Measurements from ENCODE around the gene TMEM255B. TPM values are rescaled to one million over a fixed set of nuclear protein-coding genes. Genes with fewer than 3 reads are reported as not detected.

TMEM255B gene
- polyA plus RNA-seq, 3 donors, result 4.6 to 7.0 (median 4.8) TPM

DNA sequence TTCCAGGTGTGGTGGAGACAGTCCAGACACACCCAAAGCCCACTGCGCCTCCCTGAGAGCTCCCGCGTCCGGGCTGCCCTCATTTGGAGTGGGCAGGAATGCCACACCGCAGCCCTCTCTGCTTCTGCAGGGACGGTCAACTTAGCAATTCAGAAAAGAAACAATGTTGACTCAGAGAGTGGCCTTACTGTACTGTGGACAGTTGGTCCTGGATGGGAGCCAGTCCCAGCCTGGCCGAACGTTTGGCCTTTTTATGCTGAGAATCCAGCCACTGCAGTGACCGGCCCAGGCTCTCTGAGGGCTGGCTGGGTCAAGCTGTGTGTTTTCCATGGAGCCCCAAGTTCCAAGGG is 97.7 kb downstream of the TMEM255B start:
- DNase-seq (ENCODE audit: low read depth in 3 of 3, low spot score in 2 of 3), result no peak

DNA sequence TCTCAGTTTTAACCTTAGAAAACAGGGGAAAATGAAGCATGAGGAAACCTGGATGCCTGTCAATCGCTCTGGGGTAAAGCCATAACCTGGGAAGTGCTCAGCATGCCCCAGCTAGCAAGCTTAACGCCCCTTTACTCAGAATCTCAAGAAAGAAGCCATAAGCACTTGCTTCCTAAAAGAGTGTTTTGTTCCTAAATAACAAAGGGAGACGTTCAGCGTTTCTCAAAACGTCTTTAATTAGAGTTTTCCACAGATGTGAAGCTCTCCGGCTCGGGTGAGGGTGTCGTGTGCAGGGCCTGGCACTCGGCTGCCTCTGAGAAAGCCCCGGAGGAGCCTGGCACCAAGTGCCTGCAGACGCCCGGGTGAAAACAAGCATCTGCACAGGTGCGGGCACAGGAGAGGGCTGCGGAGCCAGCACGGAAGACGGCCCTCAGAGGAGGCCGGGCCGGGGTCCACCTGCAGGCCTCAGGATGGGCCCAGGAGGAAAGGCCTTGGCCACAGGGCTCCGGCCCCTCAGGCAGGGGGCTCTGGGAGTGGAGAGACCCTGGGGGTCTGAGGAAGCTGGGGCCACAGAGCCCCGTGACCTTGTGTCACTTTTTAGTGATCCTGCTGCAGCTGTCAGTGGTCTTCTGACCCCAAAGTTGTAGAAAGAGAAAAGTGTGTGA is 98.6 kb downstream of the TMEM255B start:
- DNase-seq (ENCODE audit: low read depth in 3 of 3, low spot score in 2 of 3), result no peak

DNA sequence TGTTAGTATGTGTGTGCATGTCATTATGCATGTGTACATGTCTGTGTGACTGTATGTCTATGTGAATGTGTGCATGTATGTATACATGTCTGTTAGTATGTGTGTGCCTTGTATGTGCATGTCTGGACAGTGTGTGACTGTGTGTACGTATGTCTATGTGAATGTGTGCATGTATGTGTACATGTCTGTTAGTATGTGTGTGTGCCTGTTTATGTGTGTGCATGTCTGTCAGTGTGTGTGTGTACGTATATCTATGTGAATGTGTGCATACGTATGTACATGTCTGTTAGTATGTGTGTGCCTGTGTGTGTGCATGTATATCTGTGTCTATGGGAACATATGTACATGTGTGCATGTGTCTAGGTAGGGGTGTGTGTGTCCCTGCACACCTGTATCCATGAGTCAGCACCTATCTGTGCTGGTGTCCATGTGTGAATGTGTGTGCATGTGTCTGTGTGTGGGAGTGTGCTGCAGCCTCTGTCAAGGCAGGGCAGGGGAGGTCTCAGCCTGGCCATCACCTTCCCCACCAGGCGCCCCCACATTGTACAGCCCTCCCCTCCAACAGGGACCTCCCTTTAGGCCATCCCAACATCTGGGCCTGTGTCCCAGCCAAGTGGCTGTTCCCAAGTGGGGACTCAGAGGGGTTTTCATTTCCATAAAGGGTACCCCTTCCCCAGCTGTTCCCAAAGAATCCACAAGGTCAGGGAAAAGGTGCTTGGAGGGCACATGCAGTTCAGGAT is 100.5 kb downstream of the TMEM255B start:
- DNase-seq (ENCODE audit: low read depth in 3 of 3, low spot score in 2 of 3), result no peak

DNA sequence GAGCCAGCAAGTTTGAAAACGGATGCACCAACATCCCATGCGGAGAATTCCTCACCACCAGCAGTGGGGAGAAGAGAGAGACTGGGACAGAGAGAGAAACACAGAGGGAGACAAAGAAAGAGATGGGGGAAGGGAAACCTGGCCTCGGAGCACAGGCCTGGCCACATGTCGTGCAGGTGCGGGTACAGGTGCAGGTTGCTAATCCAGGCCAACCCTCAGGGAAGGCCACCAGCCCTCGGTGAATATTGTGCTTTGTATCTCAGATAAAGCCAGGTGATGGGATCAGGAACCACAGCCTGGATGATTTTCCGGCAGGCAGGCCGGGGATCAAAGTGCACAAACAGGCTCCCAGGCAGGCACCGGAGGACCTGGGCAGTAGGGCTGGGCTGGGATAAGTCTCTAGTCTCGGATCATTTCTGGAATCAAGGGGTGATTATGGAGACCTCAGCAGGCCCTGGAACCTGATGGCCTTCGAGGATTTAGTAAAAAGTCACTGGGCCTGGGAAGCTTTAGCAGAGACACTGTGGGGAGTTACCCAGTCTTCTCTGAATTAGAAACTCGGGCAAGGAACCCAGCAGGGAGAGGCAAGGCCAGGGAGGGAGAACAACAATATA is 101.1 kb downstream of the TMEM255B start:
- no peak for DNase-seq (ENCODE audit: low read depth in 3 of 3, low spot score in 2 of 3)

DNA sequence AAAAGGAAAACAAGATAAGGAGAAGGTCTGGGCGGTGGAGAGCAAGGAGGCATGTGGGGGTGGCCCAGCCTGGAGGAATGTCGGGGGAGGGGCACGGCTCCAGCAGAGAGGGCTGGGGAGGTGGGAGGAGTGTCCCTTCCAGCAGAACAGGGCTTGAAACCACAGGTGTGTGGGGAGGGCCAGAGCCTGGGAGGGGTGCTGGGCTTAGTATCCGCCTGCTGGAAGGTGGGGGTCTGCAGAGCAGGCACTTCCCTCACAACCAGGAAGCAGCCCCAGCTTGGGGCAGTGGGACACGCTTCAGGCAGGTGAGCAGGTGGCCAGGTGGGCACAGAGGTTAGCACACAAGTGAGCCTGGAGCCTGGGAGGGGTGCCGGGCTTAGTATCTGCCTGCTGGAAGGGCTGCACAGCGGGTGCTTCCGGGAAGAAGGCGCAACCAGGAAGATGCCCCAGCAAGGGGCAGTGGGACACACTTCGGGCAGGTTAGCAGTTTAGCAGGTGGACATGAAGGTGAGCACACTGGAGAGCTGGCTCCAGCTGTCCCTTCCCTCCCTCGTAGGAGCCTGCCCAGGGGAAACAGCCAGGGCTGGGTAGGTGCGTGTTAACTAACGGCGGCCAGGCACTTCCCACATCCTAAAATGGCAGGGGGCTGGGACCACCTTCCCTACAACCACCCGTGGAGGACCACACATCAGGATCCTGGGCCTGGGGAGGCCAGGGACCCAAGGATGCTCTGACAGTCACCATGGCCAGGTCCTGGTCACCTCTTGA is 101.8 kb downstream of the TMEM255B start:
- no peak for DNase-seq (ENCODE audit: low read depth in 3 of 3, low spot score in 2 of 3)

DNA sequence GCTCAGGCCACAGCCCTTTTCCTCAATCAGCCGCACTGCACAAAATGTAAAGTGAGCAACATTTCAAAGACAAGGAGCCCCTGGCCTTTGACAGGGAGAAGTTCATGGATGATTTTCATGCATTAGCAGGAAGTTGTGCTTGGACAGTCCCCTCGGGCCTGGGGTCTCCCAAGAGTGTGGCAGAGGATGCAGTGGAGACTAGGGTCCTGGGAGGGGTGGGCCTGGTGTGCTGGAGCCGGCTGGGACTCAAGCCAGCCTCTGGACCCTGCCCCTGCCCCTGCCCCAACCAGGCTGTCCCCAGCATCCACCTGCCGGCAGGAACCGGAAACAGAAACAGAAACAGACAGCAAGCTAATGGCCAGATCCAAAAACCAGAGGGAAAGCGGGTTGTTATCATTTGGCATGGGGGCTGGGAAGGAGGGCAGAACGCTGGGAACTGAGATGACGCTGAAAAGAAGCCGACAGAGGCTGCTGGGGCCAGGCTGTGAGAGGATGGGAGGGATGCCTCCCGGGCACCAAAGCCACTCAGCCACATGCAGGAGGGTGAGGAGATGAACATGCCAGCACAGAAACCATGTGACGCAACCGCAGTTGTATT is 102.5 kb downstream of the TMEM255B start:
- DNase-seq (ENCODE audit: low read depth in 3 of 3, low spot score in 2 of 3), result no peak

DNA sequence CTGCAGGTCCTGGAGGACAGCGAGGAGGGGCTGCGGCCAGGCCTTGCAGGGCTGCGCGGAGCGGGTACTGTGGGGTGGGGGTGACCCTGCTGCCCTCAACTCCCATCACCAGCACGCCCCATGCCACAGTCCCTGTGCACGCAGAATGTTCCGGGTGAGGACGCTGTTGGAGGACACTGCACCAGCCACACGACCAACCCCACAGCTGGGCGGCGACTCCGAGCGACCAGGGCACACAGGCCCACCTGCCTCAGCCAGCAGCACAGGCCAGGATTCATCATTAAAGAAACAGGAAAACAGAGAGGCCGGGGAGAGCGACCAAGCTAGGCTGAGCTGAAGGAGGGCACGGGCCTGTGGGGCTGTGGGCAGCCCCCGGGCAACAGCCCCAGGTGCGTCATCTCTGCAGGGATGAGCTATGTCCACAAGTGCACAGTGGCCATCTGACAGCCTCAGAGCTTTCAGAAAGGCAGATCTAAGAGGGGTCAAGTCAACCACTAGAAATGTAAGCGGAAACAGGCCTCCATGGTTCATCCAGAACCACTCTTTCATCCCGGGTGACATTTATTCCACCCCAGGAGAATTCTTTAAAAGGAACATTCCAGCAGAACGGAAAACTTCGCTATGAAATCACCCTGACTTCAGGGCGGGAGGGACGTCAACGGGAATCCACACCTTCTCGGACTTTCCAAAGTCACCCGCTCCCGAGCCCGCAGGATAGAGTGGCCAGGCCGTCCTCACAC is 103.3 kb downstream of the TMEM255B start:
- no peak for DNase-seq (ENCODE audit: low read depth in 3 of 3, low spot score in 2 of 3)

DNA sequence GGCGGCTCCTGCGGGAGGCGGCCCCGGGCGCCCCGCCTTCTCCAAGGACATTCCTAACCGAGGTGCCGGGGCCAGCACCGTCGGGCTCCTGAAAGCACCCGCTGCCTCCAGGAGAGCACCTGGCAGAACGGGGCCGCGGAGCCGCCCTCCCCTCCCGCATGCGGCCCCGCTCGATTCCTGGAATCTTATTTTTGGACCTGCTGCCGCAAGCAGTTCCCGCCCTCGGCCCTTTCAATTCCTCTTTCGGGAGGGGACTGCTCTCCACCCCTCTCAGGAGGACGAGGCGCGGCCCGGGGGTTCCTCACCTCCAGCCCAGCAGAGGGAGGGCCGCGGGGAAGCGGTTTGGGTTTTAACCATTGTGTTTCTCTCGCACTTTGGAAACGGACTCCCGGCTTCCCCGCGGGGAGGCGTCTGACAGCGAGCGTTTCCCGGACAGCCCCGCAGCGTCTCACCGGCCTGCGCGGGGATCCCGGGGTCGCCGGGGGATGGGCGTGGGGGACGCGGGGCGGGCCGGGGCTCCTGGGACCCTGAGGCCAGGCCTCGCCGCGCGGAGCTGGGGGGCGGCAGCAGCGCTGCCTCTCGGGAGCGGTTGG is 104.0 kb downstream of the TMEM255B start:
- no peak for DNase-seq (ENCODE audit: low read depth in 3 of 3, low spot score in 2 of 3)

DNA sequence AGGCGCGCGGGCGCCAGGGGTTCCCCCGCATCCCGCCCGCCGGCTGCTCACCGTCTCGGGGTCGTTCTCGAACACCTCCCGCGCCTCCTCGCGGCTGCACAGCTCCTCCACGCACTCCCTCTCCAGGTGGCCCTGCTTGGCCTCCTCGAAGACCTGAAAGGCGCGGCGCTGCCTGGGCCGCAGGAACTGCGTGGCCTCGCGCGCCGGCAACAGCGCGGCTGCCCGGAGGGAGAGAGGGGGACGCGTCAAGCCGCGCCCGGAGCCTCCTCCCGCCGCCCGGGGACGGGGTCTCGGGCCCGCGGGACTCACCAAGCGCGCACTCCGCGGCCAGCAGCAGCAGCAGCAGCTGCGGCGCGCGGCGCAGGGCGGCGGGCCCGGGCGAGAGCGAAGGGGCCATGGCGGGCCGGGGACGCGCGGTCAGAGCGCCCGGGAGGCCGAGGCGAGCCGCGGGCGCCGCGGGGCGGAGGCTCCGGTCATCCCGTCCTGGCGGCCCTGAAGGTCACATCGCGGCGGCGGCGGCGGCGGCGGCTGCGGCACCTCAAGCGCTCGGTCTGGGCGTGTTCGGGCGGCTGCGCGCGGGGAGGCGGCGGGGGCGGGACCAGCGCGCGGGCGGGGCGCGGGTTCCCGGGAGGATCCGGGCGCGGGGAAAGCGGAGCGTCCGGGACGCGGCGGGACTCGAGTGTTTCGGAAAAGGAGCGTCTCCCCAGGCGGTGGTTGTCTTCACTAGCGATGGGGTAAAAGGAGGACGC is 104.7 kb downstream of the TMEM255B start, which contains the start of gene GAS6:
TSS of gene GAS6 (minus strand) at position 553 of the 749 bp plus-strand sequence. CDS start at position 397, 156 bp downstream.
- DNase-seq (ENCODE audit: low read depth in 3 of 3, low spot score in 2 of 3), result no peak

DNA sequence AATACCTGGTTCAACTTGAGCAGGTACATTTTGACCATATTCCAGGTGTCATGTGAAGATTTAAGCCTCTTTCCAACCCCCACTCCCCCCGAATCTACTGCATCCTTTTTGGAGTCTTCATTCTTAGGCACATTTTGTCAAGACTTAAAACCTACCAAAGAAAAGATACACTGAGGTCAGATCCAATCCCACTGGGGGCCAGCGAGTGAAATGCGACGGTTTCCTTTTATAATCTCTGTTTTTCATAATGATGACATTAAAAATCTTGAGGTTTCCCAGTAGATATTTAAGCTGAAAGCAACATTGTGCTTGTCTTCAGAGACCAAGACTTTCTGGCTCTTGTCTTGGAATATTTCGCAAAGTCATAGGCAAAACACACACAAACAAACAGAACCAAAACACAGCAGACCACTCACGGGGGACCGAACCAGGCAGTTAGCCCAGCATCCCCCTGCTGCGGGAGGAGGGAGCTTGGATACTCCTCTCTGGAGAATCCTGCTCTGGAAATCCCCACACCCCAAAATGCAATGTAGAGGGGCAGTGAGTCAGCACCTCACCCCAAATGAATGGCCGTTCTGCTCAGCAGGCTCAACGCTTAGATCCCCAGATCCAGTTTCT is 105.4 kb downstream of the TMEM255B start:
- no peak for DNase-seq (ENCODE audit: low read depth in 3 of 3, low spot score in 2 of 3)

DNA sequence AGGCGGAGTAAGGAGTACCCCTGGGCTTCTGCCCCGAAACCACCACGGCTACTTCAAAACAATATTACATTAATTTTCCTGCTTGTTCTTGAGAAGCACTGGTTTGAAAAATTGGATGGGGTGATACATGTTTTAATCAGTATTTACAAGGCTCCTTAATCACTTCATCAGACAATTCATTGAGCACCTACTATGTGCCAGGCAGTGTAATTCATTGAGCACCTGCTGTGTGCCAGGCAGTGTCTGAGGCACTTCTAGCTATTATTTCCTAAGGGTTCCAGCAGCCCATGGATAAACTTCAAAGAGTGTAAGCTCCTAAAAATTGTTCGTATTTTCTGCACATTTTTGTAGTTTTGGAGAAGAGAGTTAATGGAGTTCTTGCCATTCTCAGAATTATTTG is 106.4 kb downstream of the TMEM255B start:
- no peak for DNase-seq (ENCODE audit: low read depth in 3 of 3, low spot score in 2 of 3)

Other genes starting within 250 kb of the TMEM255B start
- gene TFDP1, start 174.5 kb upstream of the TMEM255B start, polyA plus RNA-seq (ENCODE audit: insufficient read length in 3 of 3), result 10 to 100 TPM; 78.8 to 92.5 (median 89.8) TPM
- under 1 TPM; 0.29 to 0.69 (median 0.40) TPM for gene ATP4B, start 101.0 kb upstream of the TMEM255B start, polyA plus RNA-seq (ENCODE audit: insufficient read length in 3 of 3)
- gene GRK1, start 92.0 kb upstream of the TMEM255B start, polyA plus RNA-seq (ENCODE audit: insufficient read length in 3 of 3), result under 1 TPM; 0.07 to 0.13 (median 0.12) TPM
- 10 to 100 TPM; 22.2 to 25.8 (median 24.7) TPM for gene GAS6, start 104.8 kb downstream of the TMEM255B start, polyA plus RNA-seq (ENCODE audit: insufficient read length in 3 of 3)
- under 1 TPM in 2 of 3 donors, not detected in 1; 0.07 to 0.18 TPM for gene C13orf46, start 214.8 kb downstream of the TMEM255B start, polyA plus RNA-seq (ENCODE audit: insufficient read length in 3 of 3)